HG02642 (cell line): ENCODE results near the gene HSPA1A.
"Not testable (repeated sequence)": the region's sequence is repeated elsewhere in the genome, so short reads cannot be mapped to it uniquely, and the experiment has no call there.

Source experiments
- ATAC-seq: cut with Tn5 transposase; IDR thresholded peaks from one replicate; pipeline ENCODE4 v1.9.1; 2021; ENCODE audit warnings: mild to moderate bottlenecking; ENCODE audit not compliant: unreplicated experiment, poor library complexity

Gene HSPA1A

GRCh38 chr6:31806470-31807272 lies 8.7 kb upstream of the HSPA1A start, which contains the start of gene LSM2:
Gene LSM2 (minus strand): TSS chr6:31806966. CDS start chr6:31806757, 209 bp downstream.
- peak; percentile 93 for ATAC-seq

GRCh38 chr6:31808599-31808998 lies 6.7 kb upstream of the HSPA1A start:
- not testable (repeated sequence) for ATAC-seq

DNA sequence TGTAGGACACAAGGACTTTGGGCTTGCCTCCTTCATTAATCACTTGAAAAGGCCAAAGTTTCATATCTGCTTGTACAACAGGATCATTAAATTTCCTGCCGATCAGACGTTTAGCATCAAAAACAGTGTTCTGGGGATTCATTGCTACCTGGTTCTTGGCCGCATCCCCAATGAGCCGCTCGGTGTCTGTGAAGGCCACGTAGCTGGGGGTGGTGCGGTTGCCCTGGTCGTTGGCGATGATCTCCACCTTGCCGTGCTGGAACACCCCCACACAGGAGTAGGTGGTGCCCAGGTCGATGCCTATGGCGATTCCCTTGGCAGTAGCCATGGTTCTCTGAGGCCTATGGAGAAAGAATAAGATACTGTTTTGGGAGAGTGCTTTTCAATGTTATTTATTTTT lies 3.7 kb upstream of the HSPA1A start:
- no peak for ATAC-seq

DNA sequence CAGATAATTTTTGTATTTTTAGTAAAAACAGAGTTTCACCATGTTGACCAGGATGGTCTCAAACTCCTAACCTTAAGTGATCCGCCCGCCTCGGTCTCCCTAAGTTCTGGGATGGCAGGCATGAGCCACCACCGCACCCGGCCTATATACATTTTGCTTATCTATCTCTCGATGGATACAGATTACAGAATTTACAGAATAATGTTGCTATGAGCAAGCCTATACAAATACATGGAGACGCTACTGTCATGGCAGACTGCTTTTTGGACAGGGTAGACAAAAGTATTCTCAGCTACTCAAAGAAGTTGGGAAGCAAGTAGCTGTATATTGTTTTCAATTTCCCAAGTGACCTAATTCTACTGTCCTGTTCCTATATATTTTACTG lies 1.9 kb upstream of the HSPA1A start:
- no peak for ATAC-seq

DNA sequence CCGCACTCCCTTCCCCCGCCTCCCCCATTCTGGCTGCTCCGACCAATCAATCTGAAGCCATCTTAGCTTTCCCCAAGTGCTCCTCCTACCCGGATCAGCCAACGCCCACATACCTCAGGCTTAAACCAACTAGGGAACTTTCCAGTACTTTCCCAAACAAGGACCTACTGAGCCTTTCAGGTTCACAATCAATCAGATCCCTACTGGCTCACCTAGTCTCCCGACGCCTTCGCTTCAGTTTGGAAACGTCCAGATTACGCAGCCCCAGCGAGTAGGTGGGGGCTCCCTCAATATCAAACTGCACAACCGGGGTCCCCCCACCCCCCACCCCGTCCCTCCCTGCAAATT lies 692 bp upstream of the HSPA1A start:
- ATAC-seq: no peak

DNA sequence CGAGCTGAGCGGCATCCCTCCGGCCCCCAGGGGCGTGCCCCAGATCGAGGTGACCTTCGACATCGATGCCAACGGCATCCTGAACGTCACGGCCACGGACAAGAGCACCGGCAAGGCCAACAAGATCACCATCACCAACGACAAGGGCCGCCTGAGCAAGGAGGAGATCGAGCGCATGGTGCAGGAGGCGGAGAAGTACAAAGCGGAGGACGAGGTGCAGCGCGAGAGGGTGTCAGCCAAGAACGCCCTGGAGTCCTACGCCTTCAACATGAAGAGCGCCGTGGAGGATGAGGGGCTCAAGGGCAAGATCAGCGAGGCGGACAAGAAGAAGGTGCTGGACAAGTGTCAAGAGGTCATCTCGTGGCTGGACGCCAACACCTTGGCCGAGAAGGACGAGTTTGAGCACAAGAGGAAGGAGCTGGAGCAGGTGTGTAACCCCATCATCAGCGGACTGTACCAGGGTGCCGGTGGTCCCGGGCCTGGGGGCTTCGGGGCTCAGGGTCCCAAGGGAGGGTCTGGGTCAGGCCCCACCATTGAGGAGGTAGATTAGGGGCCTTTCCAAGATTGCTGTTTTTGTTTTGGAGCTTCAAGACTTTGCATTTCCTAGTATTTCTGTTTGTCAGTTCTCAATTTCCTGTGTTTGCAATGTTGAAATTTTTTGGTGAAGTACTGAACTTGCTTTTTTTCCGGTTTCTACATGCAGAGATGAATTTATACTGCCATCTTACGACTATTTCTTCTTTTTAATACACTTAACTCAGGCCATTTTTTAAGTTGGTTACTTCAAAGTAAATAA lies 2.0 kb downstream of the HSPA1A start:
- ATAC-seq: not testable (repeated sequence)

GRCh38 chr6:31817929-31818511 lies 2.7 kb downstream of the HSPA1A start:
- not testable (repeated sequence) for ATAC-seq

DNA sequence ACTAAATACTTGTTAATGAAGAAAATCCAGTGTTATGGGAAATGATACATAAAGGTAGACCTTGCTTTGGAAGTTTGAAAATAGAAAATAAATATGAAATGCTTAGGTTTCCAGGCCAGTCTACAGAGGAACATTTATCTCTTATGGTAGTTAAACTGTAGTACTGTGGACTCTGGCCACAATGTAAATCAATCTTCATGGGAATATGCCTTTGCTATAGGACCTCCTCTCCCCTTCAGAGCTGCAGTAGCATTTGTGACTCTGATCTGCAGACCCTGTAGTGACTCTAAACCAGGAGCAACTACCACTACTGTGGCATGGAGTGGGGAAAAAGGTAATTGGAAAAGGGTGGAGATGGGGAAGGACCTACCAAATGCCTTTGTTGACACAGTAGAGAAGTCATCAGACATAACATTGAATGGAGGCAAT lies 4.5 kb downstream of the HSPA1A start:
- ATAC-seq: no peak

GRCh38 chr6:31820399-31820798 lies 5.1 kb downstream of the HSPA1A start:
- not testable (repeated sequence) for ATAC-seq

- ATAC-seq: peak; percentile 49
Observed at GRCh38 chr6:31821301-31822035, 6.1 kb downstream of the HSPA1A start.

DNA sequence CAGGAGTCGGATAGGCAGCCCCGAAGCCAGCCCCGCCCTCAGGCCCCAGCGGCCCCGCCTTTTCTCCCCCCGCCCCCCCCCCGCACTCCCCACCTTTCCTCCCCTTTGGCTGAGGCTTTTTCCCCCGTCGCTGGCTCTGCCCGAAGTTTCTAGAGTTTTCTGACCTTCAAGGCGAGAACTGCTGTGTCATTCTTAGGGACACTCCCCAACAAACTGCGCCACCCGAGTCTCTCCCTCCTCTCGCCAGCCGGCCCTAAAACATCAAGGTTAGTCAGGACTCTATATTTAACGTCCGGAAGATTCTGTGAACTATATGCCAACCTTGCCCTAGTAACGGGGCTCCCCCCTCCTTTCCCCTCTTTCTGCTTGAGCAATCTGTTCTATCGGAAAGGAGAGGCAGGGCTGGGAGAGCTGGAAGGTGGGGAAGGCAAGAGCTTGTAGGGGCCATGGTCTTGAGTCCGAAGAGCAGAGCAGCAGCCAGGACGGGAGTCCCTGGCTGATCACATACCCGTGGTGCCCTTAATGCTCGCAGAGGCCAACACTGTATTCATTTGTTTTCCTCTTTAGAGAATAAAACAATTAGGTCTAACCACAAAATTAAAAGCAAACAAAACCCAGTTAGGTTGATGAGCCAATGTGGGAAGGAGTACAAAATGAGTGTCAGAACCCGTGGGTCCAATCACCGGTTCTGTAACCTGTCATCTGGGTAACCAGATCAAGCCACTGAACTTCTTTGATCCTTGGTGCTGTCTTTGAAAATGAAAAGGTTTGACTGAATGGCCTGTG lies 6.9 kb downstream of the HSPA1A start:
- peak; percentile 41 for ATAC-seq

- not testable (repeated sequence) for ATAC-seq
Observed at GRCh38 chr6:31823592-31824196, 8.4 kb downstream of the HSPA1A start.

- ATAC-seq: no peak
Observed at GRCh38 chr6:31825553-31825952, 10.2 kb downstream of the HSPA1A start.

DNA sequence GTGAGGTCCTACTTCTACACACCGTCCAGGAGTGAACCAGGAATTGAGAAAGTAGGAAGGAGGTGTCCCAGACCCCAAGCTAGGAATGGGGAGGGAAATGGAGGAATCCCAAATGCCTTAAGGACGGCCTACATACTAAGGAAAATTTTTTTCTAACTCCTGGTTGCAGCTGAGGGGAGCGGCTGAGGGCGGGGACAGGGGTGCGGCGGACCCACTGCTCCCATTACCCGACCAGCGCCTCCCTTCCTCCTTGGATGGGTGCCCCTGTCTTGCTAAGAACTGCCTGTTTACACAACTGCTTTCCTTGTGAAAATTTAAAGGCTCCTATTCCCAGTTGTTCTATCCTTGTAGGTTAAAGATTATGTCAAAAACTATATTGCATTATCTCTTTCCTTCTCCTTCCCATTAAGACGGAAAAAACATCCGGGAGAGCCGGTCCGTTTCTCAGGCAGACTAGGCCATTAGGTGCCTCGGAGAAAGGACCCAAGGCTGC lies 11.5 kb downstream of the HSPA1A start:
- no peak for ATAC-seq

GRCh38 chr6:31827286-31828079 lies 12.1 kb downstream of the HSPA1A start, which contains the start of gene HSPA1B:
Gene HSPA1B (plus strand): TSS chr6:31827738. CDS start chr6:31827951, 213 bp downstream.
- ATAC-seq: peak; percentile 67

GRCh38 chr6:31829633-31830283 lies 14.4 kb downstream of the HSPA1A start:
- ATAC-seq: no peak

- no peak for ATAC-seq
Observed at GRCh38 chr6:31830886-31831335, 15.6 kb downstream of the HSPA1A start.
